ENCODE data around the gene MYH8.

Gene MYH8

DNA sequence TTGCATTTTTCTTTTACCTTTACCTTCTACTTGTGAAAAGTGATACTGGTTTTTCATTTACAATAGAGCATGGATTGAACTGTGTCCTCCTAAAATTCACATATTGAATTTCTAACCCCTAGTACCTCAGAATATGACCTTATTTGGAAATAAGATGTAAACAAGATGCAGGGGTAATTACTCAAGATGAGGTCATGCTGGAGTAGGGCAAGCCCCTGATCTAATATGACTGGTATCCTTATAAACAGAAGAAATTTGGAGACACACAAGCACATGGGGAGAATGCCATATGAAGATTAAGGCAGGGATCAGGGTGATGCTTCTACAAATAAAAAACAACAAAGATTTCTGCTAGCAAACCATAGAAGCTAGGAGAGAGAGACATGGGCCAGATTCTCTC, 61.2 kb downstream of the MYH8 start:
- no peak overlapping the region for H3K4me3 ChIP-seq (ENCODE audit: low read length)
- TF ChIP-seq, protein P1, sequence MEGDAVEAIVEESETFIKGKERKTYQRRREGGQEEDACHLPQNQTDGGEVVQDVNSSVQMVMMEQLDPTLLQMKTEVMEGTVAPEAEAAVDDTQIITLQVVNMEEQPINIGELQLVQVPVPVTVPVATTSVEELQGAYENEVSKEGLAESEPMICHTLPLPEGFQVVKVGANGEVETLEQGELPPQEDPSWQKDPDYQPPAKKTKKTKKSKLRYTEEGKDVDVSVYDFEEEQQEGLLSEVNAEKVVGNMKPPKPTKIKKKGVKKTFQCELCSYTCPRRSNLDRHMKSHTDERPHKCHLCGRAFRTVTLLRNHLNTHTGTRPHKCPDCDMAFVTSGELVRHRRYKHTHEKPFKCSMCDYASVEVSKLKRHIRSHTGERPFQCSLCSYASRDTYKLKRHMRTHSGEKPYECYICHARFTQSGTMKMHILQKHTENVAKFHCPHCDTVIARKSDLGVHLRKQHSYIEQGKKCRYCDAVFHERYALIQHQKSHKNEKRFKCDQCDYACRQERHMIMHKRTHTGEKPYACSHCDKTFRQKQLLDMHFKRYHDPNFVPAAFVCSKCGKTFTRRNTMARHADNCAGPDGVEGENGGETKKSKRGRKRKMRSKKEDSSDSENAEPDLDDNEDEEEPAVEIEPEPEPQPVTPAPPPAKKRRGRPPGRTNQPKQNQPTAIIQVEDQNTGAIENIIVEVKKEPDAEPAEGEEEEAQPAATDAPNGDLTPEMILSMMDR (conservative IDR thresholded peaks at IDR 0.05; ENCODE audit: low read depth, low read length): no peak
- DNase-seq (ENCODE audit: low read depth): no peak

DNA sequence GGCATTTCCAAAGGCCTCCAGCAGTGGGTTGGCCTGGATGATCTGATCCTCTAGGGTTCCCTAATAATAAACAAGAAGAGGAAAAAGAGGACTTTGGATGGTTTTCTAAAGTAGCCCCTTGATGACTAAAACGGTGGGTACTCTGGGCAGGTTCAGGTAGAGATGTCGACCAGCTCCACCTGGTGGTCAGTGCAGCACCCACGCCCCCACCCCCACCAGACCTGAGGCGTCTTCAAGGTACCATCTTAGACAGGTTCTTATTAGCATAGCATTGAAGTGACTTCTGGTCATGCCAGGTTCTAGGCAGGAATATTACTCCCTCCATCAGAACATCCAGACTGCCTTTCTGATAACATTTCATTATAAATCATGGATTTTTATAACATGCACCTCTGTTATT, 64.0 kb downstream of the MYH8 start:
- TF ChIP-seq, protein P1 (conservative IDR thresholded peaks at IDR 0.05; ENCODE audit: low read depth, low read length): peak; percentile 61
- no peak for DNase-seq (ENCODE audit: low read depth)
- H3K4me3 ChIP-seq (ENCODE audit: low read length): no peak overlapping the region

DNA sequence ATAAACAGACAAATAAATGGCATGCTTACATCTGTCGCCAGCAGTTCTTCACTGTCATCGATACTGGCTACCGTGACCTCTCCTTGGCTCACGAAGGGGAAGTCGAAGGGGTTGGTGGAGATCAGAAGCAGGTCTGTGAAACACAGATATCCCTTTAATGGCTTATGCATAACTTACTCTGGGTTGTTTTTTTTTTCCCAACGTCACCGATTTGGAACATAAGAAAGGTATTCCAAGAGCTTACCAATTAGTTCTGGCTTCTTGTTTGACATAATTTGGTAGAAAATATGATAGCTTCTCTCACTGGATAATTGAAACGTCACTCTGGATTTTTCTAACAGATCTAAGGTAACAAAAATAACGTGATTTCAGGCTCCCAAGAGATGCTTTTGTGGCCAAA, 67.1 kb downstream of the MYH8 start:
- TF ChIP-seq, protein P1 (conservative IDR thresholded peaks at IDR 0.05; ENCODE audit: low read depth, low read length): no peak
- no peak overlapping the region for H3K4me3 ChIP-seq (ENCODE audit: low read length)
- DNase-seq (ENCODE audit: low read depth): no peak

DNA sequence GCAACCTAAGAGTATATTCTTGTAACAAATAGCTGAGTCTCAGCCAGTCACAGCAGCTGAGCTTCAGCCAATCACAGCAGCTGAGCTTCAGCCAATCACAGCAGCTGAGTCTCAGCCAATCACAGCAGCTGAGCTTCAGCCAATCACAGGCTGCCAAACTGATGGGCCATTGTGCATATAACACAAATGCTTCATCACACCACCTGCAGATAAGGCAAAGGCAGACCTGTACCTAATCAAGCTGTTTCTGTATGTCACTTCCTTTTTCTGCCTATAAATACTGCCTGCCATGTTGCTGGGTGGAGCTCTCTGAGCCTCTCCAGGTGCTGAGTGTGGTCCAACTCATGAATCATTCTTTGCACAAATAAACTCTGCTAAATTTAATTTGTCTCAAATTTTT, 68.9 kb downstream of the MYH8 start:
- DNase-seq (ENCODE audit: low read depth): no peak
- TF ChIP-seq, protein P1 (conservative IDR thresholded peaks at IDR 0.05; ENCODE audit: low read depth, low read length): no peak

DNA sequence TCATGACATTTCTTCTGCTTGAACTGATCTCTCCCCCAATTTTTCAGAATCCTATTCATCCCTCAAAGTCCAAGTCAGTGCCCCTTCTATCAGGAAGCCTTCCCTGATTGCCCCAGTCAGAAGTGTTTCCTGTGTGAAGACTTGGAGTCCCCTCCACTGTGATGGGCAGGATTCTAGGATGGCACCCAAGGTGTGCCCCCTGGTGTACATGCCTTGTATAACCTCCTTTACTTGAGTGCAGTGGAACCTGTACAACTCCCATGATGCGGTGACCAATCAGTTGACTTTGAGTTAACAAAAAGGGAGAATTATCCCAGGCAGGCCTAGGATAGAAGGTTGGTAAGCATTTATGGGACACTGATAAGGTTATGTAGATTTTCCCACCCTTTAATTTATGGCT, 72.3 kb downstream of the MYH8 start:
- H3K4me3 ChIP-seq (ENCODE audit: low read length): no peak overlapping the region
- no peak for DNase-seq (ENCODE audit: low read depth)
- TF ChIP-seq, protein P1 (conservative IDR thresholded peaks at IDR 0.05; ENCODE audit: low read depth, low read length): no peak

More for the DNA sequence above, 68.9 kb downstream of the MYH8 start:
- no peak overlapping the region for H3K4me3 ChIP-seq (ENCODE audit: low read length)

DNA sequence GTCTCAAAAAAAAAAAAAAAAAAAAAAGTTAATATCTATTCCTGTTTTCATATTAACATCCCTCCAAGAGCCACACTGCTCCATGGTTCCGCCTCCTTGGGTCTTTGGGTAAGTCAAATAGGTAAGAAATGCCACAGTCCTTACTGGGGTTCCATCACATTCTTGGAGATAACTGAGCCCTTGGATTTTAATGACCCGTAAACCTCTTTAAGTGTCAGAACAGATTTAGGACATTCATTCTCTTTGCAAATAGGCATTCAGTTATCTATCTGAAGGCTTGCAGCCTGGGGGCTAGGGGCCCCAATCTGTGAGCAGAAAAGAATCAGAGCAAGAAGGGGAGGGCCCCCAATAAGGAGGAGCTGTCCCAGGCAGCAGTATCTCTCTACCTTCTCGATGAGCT, 76.9 kb downstream of the MYH8 start:
- DNase-seq (ENCODE audit: low read depth): no peak
- TF ChIP-seq, protein P1 (conservative IDR thresholded peaks at IDR 0.05; ENCODE audit: low read depth, low read length): no peak
- no peak overlapping the region for H3K4me3 ChIP-seq (ENCODE audit: low read length)
